ENCODE measurements around the gene BBS9. TPM values are rescaled to one million over a fixed set of nuclear protein-coding genes. Genes with fewer than 3 reads are reported as not detected.

BBS9 gene
- total and polyA plus RNA-seq, 4 donors: 2.3 to 9.5 (median 4.5) TPM

DNA sequence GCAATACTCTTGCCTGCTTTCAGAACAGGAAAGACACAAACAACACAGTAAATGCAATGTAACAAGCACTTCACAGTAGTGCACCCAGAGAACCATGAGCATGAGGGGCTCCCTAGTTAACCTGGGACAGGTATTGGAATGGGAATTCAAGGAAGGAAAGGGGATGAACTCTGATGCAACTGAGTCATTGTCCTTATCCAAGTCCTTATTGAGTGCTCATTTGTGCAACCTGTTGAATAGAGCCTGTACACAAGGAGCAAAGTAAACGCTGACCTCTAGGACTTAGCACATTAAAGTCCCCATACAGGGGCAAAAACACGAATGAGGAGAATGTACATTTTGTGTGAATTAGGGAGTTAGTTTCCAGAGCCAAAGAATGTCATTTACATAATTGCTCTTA is 499.5 kb downstream of the BBS9 start:
- no peak for DNase-seq (ENCODE audit: low spot score)
- no peaks in the 10 kb centered on the region for H3K9me3 ChIP-seq (ENCODE audit: control insufficient read depth in 4 of 4, low read length in 3 of 4)
- no peak overlapping the region for H3K4me3 ChIP-seq (ENCODE audit: low read depth in 1 of 3, low read length in 3 of 3)
- no peaks in the 10 kb centered on the region for H3K27me3 ChIP-seq (ENCODE audit: control insufficient read depth in 4 of 4, insufficient read depth in 4 of 4, low read length in 3 of 4)
- no peaks in the 10 kb centered on the region for H3K36me3 ChIP-seq (ENCODE audit: control insufficient read depth in 4 of 4, insufficient read depth in 3 of 4, low read depth in 1 of 4, low read length in 3 of 4)
- H3K9ac ChIP-seq (ENCODE audit: low read depth in 1 of 2, low read length in 2 of 2): no peak overlapping the region
- 79% methylated on average over 2 of the region's 2 CpGs for WGBS
- TF ChIP-seq RAD21 (IDR thresholded peaks at IDR 0.05) (no peak), GABPA (IDR thresholded peaks at IDR 0.05 in 1 of 2, conservative IDR thresholded peaks at IDR 0.05 in 1 of 2) (no peak), JUND (IDR thresholded peaks at IDR 0.05) (no peak), EGR1 (IDR thresholded peaks at IDR 0.05; ENCODE audit: low read depth in 2 of 2) (no peak), FOXA1 (IDR thresholded peaks at IDR 0.05) (no peak), SP1 (IDR thresholded peaks at IDR 0.05) (no peak), NR2F2 (IDR thresholded peaks at IDR 0.05) (no peak), FOXA2 (IDR thresholded peaks at IDR 0.05) (no peak), HNF4G (IDR thresholded peaks at IDR 0.05) (no peak), RXRA (IDR thresholded peaks at IDR 0.05) (no peak)
- TF ChIP-seq, protein P1, sequence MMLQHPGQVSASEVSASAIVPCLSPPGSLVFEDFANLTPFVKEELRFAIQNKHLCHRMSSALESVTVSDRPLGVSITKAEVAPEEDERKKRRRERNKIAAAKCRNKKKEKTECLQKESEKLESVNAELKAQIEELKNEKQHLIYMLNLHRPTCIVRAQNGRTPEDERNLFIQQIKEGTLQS (IDR thresholded peaks at IDR 0.05): no peak
- TF ChIP-seq, protein P2, sequence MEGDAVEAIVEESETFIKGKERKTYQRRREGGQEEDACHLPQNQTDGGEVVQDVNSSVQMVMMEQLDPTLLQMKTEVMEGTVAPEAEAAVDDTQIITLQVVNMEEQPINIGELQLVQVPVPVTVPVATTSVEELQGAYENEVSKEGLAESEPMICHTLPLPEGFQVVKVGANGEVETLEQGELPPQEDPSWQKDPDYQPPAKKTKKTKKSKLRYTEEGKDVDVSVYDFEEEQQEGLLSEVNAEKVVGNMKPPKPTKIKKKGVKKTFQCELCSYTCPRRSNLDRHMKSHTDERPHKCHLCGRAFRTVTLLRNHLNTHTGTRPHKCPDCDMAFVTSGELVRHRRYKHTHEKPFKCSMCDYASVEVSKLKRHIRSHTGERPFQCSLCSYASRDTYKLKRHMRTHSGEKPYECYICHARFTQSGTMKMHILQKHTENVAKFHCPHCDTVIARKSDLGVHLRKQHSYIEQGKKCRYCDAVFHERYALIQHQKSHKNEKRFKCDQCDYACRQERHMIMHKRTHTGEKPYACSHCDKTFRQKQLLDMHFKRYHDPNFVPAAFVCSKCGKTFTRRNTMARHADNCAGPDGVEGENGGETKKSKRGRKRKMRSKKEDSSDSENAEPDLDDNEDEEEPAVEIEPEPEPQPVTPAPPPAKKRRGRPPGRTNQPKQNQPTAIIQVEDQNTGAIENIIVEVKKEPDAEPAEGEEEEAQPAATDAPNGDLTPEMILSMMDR (IDR thresholded peaks at IDR 0.05; ENCODE audit: low read depth, low read length, missing input control): no peak
- TF ChIP-seq, protein P3, sequence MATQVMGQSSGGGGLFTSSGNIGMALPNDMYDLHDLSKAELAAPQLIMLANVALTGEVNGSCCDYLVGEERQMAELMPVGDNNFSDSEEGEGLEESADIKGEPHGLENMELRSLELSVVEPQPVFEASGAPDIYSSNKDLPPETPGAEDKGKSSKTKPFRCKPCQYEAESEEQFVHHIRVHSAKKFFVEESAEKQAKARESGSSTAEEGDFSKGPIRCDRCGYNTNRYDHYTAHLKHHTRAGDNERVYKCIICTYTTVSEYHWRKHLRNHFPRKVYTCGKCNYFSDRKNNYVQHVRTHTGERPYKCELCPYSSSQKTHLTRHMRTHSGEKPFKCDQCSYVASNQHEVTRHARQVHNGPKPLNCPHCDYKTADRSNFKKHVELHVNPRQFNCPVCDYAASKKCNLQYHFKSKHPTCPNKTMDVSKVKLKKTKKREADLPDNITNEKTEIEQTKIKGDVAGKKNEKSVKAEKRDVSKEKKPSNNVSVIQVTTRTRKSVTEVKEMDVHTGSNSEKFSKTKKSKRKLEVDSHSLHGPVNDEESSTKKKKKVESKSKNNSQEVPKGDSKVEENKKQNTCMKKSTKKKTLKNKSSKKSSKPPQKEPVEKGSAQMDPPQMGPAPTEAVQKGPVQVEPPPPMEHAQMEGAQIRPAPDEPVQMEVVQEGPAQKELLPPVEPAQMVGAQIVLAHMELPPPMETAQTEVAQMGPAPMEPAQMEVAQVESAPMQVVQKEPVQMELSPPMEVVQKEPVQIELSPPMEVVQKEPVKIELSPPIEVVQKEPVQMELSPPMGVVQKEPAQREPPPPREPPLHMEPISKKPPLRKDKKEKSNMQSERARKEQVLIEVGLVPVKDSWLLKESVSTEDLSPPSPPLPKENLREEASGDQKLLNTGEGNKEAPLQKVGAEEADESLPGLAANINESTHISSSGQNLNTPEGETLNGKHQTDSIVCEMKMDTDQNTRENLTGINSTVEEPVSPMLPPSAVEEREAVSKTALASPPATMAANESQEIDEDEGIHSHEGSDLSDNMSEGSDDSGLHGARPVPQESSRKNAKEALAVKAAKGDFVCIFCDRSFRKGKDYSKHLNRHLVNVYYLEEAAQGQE (IDR thresholded peaks at IDR 0.05): no peak
- TF ChIP-seq, protein P4, sequence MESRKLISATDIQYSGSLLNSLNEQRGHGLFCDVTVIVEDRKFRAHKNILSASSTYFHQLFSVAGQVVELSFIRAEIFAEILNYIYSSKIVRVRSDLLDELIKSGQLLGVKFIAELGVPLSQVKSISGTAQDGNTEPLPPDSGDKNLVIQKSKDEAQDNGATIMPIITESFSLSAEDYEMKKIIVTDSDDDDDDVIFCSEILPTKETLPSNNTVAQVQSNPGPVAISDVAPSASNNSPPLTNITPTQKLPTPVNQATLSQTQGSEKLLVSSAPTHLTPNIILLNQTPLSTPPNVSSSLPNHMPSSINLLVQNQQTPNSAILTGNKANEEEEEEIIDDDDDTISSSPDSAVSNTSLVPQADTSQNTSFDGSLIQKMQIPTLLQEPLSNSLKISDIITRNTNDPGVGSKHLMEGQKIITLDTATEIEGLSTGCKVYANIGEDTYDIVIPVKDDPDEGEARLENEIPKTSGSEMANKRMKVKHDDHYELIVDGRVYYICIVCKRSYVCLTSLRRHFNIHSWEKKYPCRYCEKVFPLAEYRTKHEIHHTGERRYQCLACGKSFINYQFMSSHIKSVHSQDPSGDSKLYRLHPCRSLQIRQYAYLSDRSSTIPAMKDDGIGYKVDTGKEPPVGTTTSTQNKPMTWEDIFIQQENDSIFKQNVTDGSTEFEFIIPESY (IDR thresholded peaks at IDR 0.05): no peak
- TF ChIP-seq, protein P5, sequence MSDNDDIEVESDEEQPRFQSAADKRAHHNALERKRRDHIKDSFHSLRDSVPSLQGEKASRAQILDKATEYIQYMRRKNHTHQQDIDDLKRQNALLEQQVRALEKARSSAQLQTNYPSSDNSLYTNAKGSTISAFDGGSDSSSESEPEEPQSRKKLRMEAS (IDR thresholded peaks at IDR 0.05): no peak
- H3K4me1 ChIP-seq (ENCODE audit: control insufficient read depth in 4 of 4, insufficient read depth in 4 of 4, low read length in 3 of 4): no peaks in the 10 kb centered on the region
- H3K27ac ChIP-seq (ENCODE audit: low read depth in 1 of 2, low read length in 2 of 2): no peak overlapping the region

DNA sequence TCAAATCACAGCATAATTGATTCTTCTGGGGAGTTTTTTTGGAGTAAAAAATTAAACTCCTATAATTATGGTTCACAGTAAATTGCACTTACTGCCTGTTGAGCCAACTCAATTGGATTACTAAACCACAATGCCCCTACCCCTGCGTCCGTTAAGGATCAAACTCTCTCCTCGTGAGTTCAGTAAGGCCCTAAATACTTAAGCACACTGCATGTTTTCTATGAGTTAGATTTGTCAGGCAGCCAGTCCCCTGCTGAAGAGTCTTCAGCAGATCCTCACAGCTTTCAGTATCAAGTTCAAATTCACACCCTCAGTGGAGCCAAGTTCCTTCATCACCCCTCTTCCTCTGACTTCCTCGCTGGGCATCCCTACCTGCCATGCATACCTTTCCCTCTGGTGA is 501.0 kb downstream of the BBS9 start:
- Histone ChIP-seq H3K4me1 (ENCODE audit: control insufficient read depth in 4 of 4, insufficient read depth in 4 of 4, low read length in 3 of 4) (no peaks in the 10 kb centered on the region), H3K27me3 (ENCODE audit: control insufficient read depth in 4 of 4, insufficient read depth in 4 of 4, low read length in 3 of 4) (no peaks in the 10 kb centered on the region), H3K4me3 (ENCODE audit: low read depth in 1 of 3, low read length in 3 of 3) (no peak overlapping the region), H3K27ac (ENCODE audit: low read depth in 1 of 2, low read length in 2 of 2) (no peak overlapping the region), H3K9me3 (ENCODE audit: control insufficient read depth in 4 of 4, low read length in 3 of 4) (no peaks in the 10 kb centered on the region), H3K36me3 (ENCODE audit: control insufficient read depth in 4 of 4, insufficient read depth in 3 of 4, low read depth in 1 of 4, low read length in 3 of 4) (no peaks in the 10 kb centered on the region), H3K9ac (ENCODE audit: low read depth in 1 of 2, low read length in 2 of 2) (no peak overlapping the region)
- 97% methylated on average over 4 of the region's 4 CpGs for WGBS
- DNase-seq (ENCODE audit: low spot score): no peak
- TF ChIP-seq, protein P3 (IDR thresholded peaks at IDR 0.05): no peak
- TF ChIP-seq GABPA (IDR thresholded peaks at IDR 0.05 in 1 of 2, conservative IDR thresholded peaks at IDR 0.05 in 1 of 2) (no peak), JUND (IDR thresholded peaks at IDR 0.05) (no peak), HNF4G (IDR thresholded peaks at IDR 0.05) (no peak), SP1 (IDR thresholded peaks at IDR 0.05) (no peak), RAD21 (IDR thresholded peaks at IDR 0.05) (no peak), YY1 (IDR thresholded peaks at IDR 0.05) (no peak), HNF4A (conservative IDR thresholded peaks at IDR 0.05) (no peak)
- TF ChIP-seq, protein P1 (IDR thresholded peaks at IDR 0.05): no peak
- TF ChIP-seq, protein P5 (IDR thresholded peaks at IDR 0.05): no peak
- TF ChIP-seq, protein P2 (IDR thresholded peaks at IDR 0.05; ENCODE audit: low read depth, low read length, missing input control): no peak
